SK-N-SH (cell line): ENCODE measurements around the gene MISFA. TPM values are rescaled to one million over a fixed set of nuclear protein-coding genes. Genes with fewer than 3 reads are reported as not detected.

ENCODE experiments used
- CTCF ChIA-PET: fragments of 300-600, 350-600 bp; formaldehyde crosslinking; extraction: SDS; loops from one replicate; lab custom pipeline; 2021; lab: Yijun Ruan, JAX
- POLR2A ChIA-PET: fragments of 350-600 bp; sonication (Branson Sonifier 250); formaldehyde crosslinking; extraction: SDS; loops from one replicate; lab custom pipeline; 2020; ENCODE audit warnings: antibody characterized with exemption, inconsistent platforms; lab: Yijun Ruan, JAX
- DNase-seq: peaks from one replicate; pipeline ENCODE4 v3.0.0; 2012
- H2AFZ ChIP-seq: fragments of 200-600 bp; sonication (generic); 2 replicates; pipeline ENCODE4 v1.8.1; 2016; ENCODE audit warnings: antibody characterized with exemption, mild to moderate bottlenecking, low read depth
- H3F3A ChIP-seq: fragments of 200-600 bp; sonication (generic); replicated peaks from 2 replicates; pipeline ENCODE3; 2016; ENCODE audit warnings: antibody characterized with exemption, mild to moderate bottlenecking; ENCODE audit not compliant: insufficient read depth
- H3K27ac ChIP-seq, 2 experiments: fragments of 200-500 bp in 1 of 2; fragments of 200-600 bp in 1 of 2; sonication (Bioruptor generic) in 1 of 2; sonication (generic), shearing (Covaris generic) in 1 of 2; 2 replicates each; pipeline versions ENCODE4 v1.5.1 to v1.6.1; 2014 to 2016; ENCODE audit warnings: low read depth in 2 of 2, inconsistent platforms in 1 of 2, low read length in 1 of 2, mild to moderate bottlenecking in 1 of 2, mixed read lengths in 1 of 2
- H3K27me3 ChIP-seq: fragments of 200-600 bp; sonication (generic), shearing (Covaris generic); 2 replicates; pipeline ENCODE4 v1.6.1; 2016; ENCODE audit warnings: mixed run types; ENCODE audit not compliant: insufficient read depth
- H3K36me3 ChIP-seq, 2 experiments: fragments of 200-500 bp in 1 of 2; fragments of 200-600 bp in 1 of 2; sonication (Bioruptor generic) in 1 of 2; sonication (generic) in 1 of 2; replicated peaks in 1 of 2; 2 replicates each; pipeline versions ENCODE3 to v1.5.1; 2014 to 2016; ENCODE audit warnings: low read length in 1 of 2, mild to moderate bottlenecking in 1 of 2; ENCODE audit not compliant: insufficient read depth in 2 of 2, control insufficient read depth in 1 of 2
- H3K4me1 ChIP-seq, 2 experiments: fragments of 200-500 bp in 1 of 2; fragments of 200-600 bp in 1 of 2; sonication (Bioruptor generic) in 1 of 2; sonication (generic), shearing (Covaris generic) in 1 of 2; 2 replicates each; pipeline versions ENCODE4 v1.5.1 to v1.6.1; 2014 to 2016; ENCODE audit warnings: low read depth in 1 of 2, low read length in 1 of 2, mixed run types in 1 of 2; ENCODE audit not compliant: insufficient read depth in 2 of 2, control insufficient read depth in 1 of 2
- H3K4me2 ChIP-seq: fragments of 200-600 bp; sonication (generic), shearing (Covaris generic); 2 replicates; pipeline ENCODE4 v1.6.1; 2017; ENCODE audit warnings: mixed run types
- H3K4me3 ChIP-seq, 2 experiments: fragments of 200-500 bp in 1 of 2; fragments of 200-600 bp in 1 of 2; sonication (Bioruptor generic) in 1 of 2; sonication (generic), shearing (Covaris generic) in 1 of 2; 2 replicates each; pipeline versions ENCODE4 v1.5.1 to v1.8.1; 2014 to 2016; ENCODE audit warnings: low read depth in 2 of 2, inconsistent platforms in 1 of 2, low read length in 1 of 2, mild to moderate bottlenecking in 1 of 2, mixed read lengths in 1 of 2, moderate library complexity in 1 of 2
- H3K79me2 ChIP-seq: fragments of 200-600 bp; sonication (generic); 2 replicates; pipeline ENCODE4 v1.8.1; 2017; ENCODE audit warnings: mild to moderate bottlenecking; ENCODE audit not compliant: insufficient read depth
- H3K9ac ChIP-seq: fragments of 200-600 bp; sonication (generic); 2 replicates; pipeline ENCODE4 v1.6.1; 2017; ENCODE audit warnings: mixed run types
- H3K9me2 ChIP-seq: fragments of 200-600 bp; sonication (generic); 2 replicates; pipeline ENCODE4 v1.6.1; 2017; ENCODE audit warnings: mixed run types
- H3K9me3 ChIP-seq: fragments of 200-600 bp; sonication (generic); 2 replicates; pipeline ENCODE4 v1.6.1; 2017; ENCODE audit warnings: mixed run types, mild to moderate bottlenecking, moderate library complexity
- H4K20me1 ChIP-seq: fragments of 200-600 bp; sonication (generic); 2 replicates; pipeline ENCODE4 v1.6.1; 2017; ENCODE audit warnings: mild to moderate bottlenecking, mixed run types; ENCODE audit not compliant: insufficient read depth
- CTCF ChIP-seq: fragments of 200-600 bp; sonication (generic); IDR thresholded peaks from 2 replicates; pipeline ENCODE4 v1.6.1; 2017; ENCODE audit warnings: antibody characterized with exemption, mild to moderate bottlenecking, moderate library complexity
- GATA2 ChIP-seq: sonication (generic); formaldehyde crosslinking; IDR thresholded peaks from 2 replicates; pipeline ENCODE4 v1.5.0; 2020; ENCODE audit warnings: mild to moderate bottlenecking, missing genetic modification reagents
- JUND ChIP-seq: IDR thresholded peaks from 2 replicates; pipeline ENCODE4 v1.4.0; 2012
- NFIC ChIP-seq: IDR thresholded peaks from 2 replicates; pipeline ENCODE4 v1.4.0; 2012; ENCODE audit warnings: borderline replicate concordance
- NRF1 ChIP-seq: IDR thresholded peaks from 2 replicates; pipeline ENCODE4 v1.6.1; 2012; ENCODE audit warnings: low read depth, mild to moderate bottlenecking, low read length
- POLR2AphosphoS5 ChIP-seq: IDR thresholded peaks from 2 replicates; pipeline ENCODE4 v1.6.1; 2012; ENCODE audit warnings: low read depth, low read length
- RFX5 ChIP-seq: IDR thresholded peaks from 2 replicates; pipeline ENCODE4 v1.6.1; 2012; ENCODE audit warnings: mild to moderate bottlenecking, improper control_type of control experiment, low read length
- TAF1 ChIP-seq: IDR thresholded peaks from 2 replicates; pipeline ENCODE4 v1.6.1; 2012; ENCODE audit warnings: low read depth, mild to moderate bottlenecking, low read length, moderate library complexity, borderline replicate concordance
- TCF12 ChIP-seq: IDR thresholded peaks from 2 replicates; pipeline ENCODE4 v1.4.0; 2012
- TEAD4 ChIP-seq: IDR thresholded peaks from 2 replicates; pipeline ENCODE4 v1.4.0; 2012; ENCODE audit warnings: mild to moderate bottlenecking, borderline replicate concordance; ENCODE audit not compliant: insufficient read depth
- USF1 ChIP-seq: IDR thresholded peaks from 2 replicates; pipeline ENCODE4 v1.4.0; 2012; ENCODE audit warnings: low read depth, borderline replicate concordance
- YY1 ChIP-seq: IDR thresholded peaks from 2 replicates; pipeline ENCODE4 v1.4.0; 2012; ENCODE audit warnings: low read depth, mild to moderate bottlenecking
- WGBS: methylation state at CpG from one replicate; pipeline ENCODE4 v1.1.6; 2017; ENCODE audit warnings: low lambda C conversion rate; 5-methylcytosine and 5-hydroxymethylcytosine counted together
- polyA plus RNA-seq, 3 experiments: library from polyadenylated mRNA; depleted of rRNA; stranded (reverse); fragments of >200 nt; gene quantifications; 2 replicates each; pipeline ENCODE4 v1.2.3, GENCODE V29; 2012
- TF ChIP-seq, protein P1 (sequence below): IDR thresholded peaks from 2 replicates; pipeline ENCODE4 v1.4.0; 2012; ENCODE audit warnings: low read depth, borderline replicate concordance

The MISFA gene
- polyA plus RNA-seq, 1 of the 3 experiments (the other 2 are of a cell fraction): 2.4 TPM

DNA sequence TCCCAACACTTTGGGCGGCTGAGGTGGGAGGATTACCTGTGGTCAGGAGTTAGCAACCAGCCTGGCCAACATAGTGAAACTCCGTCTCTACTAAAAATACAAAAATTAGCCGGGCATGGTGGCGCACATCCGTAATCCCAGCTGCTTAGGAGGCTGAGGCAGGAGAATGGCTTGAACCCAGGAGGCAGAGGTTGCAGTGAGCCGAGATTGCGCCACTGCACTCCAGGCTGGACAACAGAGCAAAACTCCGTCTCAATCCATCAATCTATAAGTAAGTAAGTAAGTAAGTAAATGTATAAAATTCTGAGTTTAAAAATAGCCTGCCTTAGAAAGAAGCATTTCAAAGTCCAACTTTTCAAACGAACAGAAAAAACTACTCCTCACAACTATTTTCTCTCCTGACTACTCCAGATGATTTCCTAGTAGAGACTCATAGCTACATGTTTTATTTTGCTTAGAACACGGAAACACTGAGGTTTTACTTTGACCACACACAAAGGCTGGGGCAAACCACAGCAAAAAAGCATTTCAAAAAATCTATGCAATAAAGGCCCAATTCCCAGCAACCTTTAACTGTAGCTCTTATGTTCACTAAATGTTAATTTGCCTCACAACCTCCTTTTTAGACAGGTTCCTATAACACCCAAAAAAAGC lies 18.2 kb downstream of the MISFA start:
- Histone ChIP-seq H3F3A (peaks cover 10% of the 10 kb centered on the region), H3K27ac (peak overlapping the region in 1 of 2 experiments; percentile 84; a peak in 3 of 4 replicates), H3K27me3 (no peaks in the 10 kb centered on the region), H3K4me1 (no peaks in the 10 kb centered on the region), H3K79me2 (peaks cover 96% of the 10 kb centered on the region), H2AFZ (0 out of 2 replicates have a peak overlapping the region, but pooled peaks have one; percentile 42), H3K9me3 (no peaks in the 10 kb centered on the region), H3K4me2 (peak overlapping the region; percentile 66), H3K36me3 (peaks cover 30 to 32% of the 10 kb centered on the region in 2 experiments), H3K9me2 (no peaks in the 10 kb centered on the region), H4K20me1 (peaks cover 18% of the 10 kb centered on the region; the same call in 1 of the 2 replicates), H3K4me3 (peak overlapping the region in 1 of 2 experiments; percentile 31; a peak in 1 of 4 replicates), H3K9ac (peak overlapping the region; percentile 60; the same call in 1 of the 2 replicates)
- POLR2A ChIA-PET: no interaction called here
- TF ChIP-seq NRF1: no peak
- TF ChIP-seq NFIC: no peak
- TF ChIP-seq TEAD4: no peak
- TF ChIP-seq CTCF: no peak
- no peak for TF ChIP-seq YY1
- TF ChIP-seq USF1: no peak
- no peak for TF ChIP-seq POLR2AphosphoS5
- no peak for TF ChIP-seq JUND
- no peak for TF ChIP-seq TCF12
- TF ChIP-seq TAF1: no peak
- TF ChIP-seq, protein P1, sequence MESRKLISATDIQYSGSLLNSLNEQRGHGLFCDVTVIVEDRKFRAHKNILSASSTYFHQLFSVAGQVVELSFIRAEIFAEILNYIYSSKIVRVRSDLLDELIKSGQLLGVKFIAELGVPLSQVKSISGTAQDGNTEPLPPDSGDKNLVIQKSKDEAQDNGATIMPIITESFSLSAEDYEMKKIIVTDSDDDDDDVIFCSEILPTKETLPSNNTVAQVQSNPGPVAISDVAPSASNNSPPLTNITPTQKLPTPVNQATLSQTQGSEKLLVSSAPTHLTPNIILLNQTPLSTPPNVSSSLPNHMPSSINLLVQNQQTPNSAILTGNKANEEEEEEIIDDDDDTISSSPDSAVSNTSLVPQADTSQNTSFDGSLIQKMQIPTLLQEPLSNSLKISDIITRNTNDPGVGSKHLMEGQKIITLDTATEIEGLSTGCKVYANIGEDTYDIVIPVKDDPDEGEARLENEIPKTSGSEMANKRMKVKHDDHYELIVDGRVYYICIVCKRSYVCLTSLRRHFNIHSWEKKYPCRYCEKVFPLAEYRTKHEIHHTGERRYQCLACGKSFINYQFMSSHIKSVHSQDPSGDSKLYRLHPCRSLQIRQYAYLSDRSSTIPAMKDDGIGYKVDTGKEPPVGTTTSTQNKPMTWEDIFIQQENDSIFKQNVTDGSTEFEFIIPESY: no peak
- no peak for TF ChIP-seq RFX5
- TF ChIP-seq GATA2 (CRISPR knock-in tag): no peak
- CTCF ChIA-PET: interaction anchor here (0.6 to 1.3 kb wide), 3 partner anchors 85 to 631 kb away, joined by 3 to 5 read pairs (median 3); no protein-coding TSS in a partner anchor
- DNase-seq: no peak
- WGBS: 87% methylated on average over 9 of the region's 10 CpGs
